ENCODE measurements around the gene PLA2G2E.

The PLA2G2E gene

DNA sequence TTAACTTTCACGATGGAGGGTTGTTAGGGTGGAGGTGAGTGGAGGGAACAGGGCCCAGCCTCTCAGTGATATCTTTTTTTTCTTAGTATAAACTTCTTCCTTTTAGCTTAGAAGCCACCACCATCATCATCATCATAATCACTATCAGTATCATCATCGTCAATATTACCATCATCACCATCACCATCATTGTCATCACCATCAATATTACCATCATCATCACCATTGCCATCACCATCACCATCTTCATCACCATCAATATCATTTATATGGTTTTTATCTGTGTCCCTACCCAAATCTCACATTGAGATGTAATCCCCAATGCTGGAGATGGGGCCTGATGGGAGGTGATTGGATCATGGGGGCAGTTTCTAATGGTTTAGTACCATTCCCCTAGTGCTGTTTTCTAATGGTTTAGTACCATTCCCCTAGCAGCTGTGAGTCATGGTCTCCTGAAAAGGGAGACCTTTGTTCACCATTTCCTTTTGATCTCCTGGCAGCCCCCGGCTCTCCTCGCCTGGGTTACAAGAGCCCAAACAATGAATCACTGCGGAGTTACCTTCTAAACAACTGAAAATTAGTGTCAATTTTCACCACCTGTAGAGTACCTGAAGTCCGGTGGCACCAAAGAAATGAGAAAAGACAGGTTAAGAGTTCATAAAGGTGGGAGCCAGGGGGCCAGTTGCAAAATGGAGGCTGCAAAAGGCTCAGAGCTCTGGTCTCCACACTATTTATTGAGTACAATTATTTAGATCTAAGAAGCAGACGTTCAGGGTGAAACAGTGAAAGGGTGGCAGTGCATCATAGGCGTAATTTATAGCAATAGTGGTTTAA lies 3.1 kb upstream of the PLA2G2E start:
- DNase-seq = no peak

GRCh38 chr1:19925342-19926070 lies 2.1 kb upstream of the PLA2G2E start:
- no peak for DNase-seq

DNA sequence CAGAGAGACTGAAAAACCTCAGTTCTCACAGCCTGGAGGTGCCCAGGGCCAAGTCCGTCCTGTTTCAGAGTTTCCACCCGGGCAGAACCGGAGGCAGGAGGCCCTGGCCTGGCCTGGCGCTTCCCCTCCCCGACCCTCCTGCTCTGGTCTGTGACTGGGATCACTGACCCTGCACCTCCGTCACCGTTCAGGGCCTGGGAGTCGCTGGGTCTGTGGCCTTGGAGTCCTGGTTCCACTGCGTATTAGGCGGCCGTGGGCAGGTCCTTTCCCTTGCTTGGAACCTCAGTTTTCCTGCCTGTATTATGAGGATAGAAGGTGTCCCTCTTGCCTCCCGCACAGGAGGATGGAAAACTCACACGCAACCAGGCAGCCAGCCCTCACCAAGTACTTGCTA lies 533 bp upstream of the PLA2G2E start:
- DNase-seq = no peak

GRCh38 chr1:19922015-19922688 lies 1.3 kb downstream of the PLA2G2E start:
- no peak for DNase-seq

DNA sequence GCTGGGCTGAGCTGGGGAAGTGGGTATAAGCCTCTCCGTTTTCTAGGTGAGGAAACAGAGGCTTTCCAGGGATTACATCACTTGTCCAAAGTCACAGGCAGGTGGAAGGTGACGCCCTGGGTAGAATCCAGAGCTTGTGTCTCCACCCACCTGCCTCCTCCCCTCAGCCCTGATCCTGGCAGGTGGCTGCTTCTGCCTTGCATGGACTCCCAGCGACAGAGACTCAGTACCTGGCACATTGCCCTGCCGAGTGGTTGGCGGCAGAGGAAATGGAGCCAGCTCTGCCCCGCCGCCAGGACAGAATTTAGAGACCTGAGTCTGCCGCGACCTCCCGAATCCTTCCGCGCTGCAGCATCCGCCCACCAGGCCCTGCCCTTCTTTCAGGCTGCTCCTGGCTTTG lies 2.1 kb downstream of the PLA2G2E start:
- DNase-seq = no peak

DNA sequence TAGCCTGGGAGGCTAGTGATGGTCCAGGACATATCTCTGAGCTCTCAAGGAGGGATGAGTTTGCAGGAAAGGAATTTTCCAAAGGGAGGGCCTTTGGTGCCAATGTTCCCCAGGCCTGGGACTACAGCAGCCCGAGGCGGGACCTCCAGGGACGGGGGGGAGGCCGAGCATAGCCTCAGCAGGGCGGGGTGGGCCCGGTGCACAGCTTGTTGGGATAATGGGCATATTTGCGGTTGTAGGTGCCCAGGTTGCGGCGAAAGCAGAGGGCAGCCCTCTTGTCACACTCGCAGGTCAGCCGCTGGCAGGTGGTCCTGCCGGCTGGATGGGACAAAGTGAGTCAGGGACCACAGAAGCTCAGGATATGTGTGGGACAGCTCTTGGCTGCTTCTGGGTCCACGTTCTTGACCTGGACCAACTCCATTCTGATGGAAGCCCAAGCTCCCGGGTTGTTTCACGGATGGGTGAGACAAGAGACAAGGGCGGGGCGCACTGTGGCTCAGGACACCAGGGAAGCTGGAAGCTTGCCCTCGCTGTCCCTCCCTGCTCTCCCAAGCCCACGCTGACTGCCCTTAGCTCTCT lies 3.2 kb downstream of the PLA2G2E start:
- DNase-seq = no peak

DNA sequence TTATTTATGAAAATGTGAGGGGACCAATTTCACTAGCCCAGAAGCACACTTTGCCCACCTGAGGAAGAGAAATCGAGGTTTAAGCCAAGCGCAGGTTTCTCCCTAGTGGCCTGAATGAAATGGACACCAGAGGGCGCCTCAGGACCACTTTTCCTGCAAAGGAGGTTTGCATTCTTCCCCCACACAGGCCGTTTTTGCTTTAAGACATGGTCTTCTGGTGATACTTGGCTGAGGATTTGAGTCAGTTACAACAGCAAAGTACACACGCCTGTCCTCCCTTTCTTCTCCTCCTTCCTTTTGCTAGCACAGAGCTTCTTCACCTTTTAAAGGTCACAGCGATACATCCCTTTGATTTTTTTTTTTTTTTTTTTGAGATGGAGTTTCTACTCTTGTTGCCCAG lies 5.4 kb downstream of the PLA2G2E start:
- DNase-seq = peak; percentile 89

- DNase-seq = no peak
Measured at GRCh38 chr1:19910650-19911049, 12.8 kb downstream of the PLA2G2E start.

DNA sequence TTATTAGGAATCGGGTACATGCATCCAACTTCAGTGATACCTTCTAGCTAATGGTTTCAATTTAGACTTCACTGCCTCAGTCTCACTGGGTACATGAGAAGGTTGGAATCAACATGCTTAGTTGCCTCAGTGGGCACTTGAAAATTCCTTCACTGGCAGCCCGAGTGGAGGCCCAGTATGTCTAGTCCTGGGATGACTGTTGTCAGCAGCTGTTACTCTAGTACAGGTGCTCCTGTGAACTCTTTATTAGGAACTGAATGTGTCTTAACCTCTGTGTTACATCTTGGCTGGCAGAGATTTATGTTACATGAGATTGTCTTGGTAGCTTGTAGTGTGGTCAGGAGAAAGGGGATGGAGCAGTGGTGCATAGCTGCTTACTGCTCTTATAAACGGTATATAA lies 13.4 kb downstream of the PLA2G2E start:
- no peak for DNase-seq

DNA sequence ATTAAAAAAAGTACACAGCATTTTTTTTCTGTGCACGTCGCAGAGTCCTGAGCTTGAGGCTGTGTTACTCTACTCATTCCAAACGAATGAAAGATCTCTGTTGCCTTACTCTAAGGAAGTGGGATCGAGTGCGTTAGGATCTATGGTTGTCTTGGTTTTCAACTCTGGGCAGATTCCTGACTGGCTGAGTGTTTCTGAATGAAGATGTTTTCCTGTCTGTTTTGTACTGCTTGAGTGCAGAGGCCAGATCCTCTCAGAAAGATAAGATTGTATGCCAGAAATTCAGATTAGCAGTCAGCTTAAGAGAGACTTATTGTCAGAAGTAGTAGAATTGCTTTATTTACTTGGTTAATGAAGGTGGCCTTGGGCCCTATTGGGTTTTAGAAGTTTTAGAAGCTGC lies 14.0 kb downstream of the PLA2G2E start:
- no peak for DNase-seq

DNA sequence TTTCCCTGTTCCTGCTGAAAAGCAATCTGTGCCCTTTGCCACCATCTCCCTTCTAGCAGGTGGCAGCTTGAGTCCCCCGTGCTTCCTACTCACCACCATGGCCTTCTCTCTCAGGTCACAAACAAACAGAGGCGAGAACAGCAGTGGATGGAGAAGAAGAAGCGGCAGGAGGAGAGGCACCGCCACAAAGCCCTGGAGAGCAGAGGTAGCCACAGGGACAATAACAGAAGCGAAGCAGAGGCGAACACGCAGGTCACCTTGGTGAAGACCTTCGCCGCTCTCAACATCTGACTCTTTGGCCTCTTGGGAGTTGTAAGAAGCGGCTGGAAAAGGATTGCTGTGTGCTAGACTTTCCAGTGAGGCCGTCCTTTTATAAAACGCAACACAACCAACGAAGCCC lies 16.0 kb downstream of the PLA2G2E start:
- no peak for DNase-seq

GRCh38 chr1:19903621-19904020 lies 19.8 kb downstream of the PLA2G2E start:
- DNase-seq = no peak

- no peak for DNase-seq
Measured at GRCh38 chr1:19901653-19902052, 21.8 kb downstream of the PLA2G2E start.

DNA sequence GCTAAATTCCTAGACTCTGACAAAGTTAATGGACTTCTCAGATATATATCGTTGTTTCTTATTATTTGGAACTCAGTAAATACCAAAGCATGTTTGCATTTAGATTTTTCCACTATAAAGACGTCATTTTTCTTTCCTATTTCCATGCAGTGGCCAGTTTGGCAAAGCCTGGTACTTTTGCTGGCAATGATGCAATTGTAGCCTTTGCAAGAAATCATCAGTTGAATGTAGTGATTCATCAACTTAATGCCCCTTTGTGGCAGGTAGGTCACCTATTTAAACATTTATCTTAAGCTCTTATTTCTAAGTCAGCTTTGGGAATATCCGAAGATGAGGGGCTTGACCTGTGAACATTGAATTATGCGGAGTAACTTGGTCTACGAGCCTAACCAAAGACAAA lies 29.2 kb downstream of the PLA2G2E start:
- no peak for DNase-seq

DNA sequence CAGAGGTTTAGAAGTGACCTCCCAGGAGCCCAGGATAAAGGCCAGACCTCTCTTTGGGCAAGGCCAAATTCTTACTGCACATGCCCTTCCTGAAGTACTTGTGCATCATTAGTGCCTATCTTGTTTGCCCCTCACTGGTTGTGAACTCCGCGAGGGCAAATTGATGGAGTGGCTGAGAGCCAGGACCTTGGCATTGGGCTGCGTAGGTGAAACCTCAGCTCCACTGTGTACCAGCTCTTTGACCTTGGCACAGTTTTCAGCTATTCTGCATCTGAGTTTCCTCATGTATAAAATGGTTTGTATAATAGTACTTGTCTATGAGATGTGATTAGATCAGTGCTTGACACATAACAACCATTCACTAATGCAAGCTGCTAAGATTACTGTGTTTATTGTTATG lies 29.7 kb downstream of the PLA2G2E start:
- DNase-seq = no peak

GRCh38 chr1:19892628-19893168 lies 30.7 kb downstream of the PLA2G2E start:
- no peak for DNase-seq

- no peak for DNase-seq
Measured at GRCh38 chr1:19892129-19892528, 31.3 kb downstream of the PLA2G2E start.

GRCh38 chr1:19889656-19890055 lies 33.8 kb downstream of the PLA2G2E start:
- DNase-seq = no peak

DNA sequence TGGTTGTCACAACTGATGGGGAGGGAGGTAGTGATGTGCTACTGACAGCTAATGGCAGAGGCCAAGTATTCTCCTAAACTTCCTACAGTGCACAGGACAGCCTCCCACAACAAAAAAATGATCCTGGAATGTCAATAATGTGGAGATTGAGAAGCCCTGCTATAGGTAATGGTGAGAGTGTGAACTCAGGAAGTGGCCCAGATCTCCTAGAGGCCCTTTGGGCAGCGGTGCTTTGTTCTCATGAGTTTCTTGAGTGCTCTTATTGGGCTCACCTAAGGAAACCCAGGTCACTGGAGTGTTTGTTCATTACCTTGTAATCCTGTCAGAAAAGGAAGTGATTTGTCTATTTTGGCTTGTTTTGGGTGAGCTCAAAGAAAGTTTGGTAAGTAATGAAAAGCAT lies 35.3 kb downstream of the PLA2G2E start:
- DNase-seq = no peak

DNA sequence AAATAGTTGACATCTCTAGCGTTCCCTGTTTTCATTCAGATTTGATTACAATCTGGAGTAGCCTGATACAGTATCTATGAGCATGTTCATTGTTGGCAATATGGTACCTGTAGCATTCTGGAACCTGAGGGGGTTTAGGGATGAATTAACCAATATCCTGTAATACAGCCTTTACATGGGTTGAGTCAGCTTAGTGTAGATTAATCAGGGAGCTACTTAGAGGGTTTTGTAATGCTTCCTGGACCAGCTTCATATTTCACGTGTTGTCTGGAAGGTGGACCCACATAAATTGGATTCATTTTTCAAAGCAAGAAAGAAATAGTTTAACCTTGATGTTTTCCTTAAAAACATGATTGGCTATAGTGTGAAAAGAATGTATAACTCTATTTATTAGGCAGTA lies 37.6 kb downstream of the PLA2G2E start:
- DNase-seq = no peak

GRCh38 chr1:19884312-19884711 lies 39.1 kb downstream of the PLA2G2E start:
- no peak for DNase-seq

- DNase-seq = peak; percentile 96
Measured at GRCh38 chr1:19882111-19883071, 41.0 kb downstream of the PLA2G2E start, which contains the start of gene OTUD3. Gene OTUD3, plus strand, starts transcription at chr1:19882395. Its CDS starts 119 bp downstream, at chr1:19882514.
